Right renal cortex interstitium (tissue), 3 donors: ENCODE results near the gene FAM219A. TPM values are rescaled to one million over a fixed set of nuclear protein-coding genes. Genes with fewer than 3 reads are reported as not detected.
"Not testable (repeated sequence)": the region's sequence is repeated elsewhere in the genome, so short reads cannot be mapped to it uniquely, and the experiment has no call there.

ENCODE experiments used
- DNase-seq, 3 donors: peaks; one replicate each; pipeline ENCODE4 v3.0.0-alpha.2; 2013; ENCODE audit warnings: low read depth in 3 of 3, low spot score in 2 of 3
- polyA plus RNA-seq, 3 donors: library from polyadenylated mRNA; unstranded; fragments of 120-200 nt; gene quantifications; one replicate each; pipeline ENCODE4 v1.2.1, GENCODE V29; 2013; ENCODE audit not compliant: insufficient read length in 3 of 3

FAM219A gene
- polyA plus RNA-seq, 3 donors, result 12.1 to 12.7 (median 12.2) TPM

GRCh38 chr9:34485822-34486221 is 27.5 kb upstream of the FAM219A start:
- no peak for DNase-seq

GRCh38 chr9:34484678-34485077 is 26.3 kb upstream of the FAM219A start:
- no peak for DNase-seq

GRCh38 chr9:34482746-34483145 is 24.4 kb upstream of the FAM219A start:
- not testable (repeated sequence) for DNase-seq

DNA sequence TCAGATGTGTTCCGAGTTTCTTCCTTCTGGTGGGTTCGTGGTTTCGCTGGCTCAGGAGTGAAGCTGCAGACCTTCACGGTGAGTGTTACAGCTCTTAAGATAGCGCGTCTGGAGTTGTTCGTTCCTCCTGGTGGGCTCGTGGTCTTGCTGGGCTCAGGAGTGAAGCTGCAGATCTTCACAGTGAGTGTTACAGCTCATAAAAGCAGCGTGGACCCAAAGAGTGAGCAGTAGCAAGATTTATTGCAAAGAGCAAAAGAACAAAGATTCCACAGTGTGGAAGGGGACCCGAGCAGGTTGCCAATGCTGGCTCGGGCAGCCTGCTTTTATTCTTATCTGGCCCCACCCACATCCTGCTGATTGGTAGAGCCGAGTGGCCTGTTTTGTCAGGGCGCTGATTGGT is 23.2 kb upstream of the FAM219A start:
- not testable (repeated sequence) for DNase-seq

DNA sequence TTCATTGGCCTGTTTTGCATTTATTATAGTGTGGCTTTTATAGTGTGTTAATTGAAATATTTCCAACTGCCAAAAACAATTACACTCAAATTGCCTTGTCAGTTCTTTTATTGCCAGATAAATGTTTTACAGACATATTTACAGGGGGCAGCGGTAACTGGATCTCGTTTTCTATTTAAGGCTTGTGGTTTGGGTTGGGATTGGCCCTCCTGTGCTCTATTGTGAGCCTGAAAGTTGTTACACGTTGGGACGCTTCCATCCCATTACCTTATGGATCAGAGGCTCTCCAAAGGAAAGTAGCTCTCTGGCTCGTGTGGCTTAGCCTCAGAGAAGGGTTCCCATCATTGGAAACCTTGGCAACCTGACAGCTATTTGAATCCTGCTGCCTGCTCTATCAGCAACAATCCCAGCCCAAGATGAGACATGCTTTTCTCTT is 21.1 kb upstream of the FAM219A start:
- DNase-seq, result no peak

DNA sequence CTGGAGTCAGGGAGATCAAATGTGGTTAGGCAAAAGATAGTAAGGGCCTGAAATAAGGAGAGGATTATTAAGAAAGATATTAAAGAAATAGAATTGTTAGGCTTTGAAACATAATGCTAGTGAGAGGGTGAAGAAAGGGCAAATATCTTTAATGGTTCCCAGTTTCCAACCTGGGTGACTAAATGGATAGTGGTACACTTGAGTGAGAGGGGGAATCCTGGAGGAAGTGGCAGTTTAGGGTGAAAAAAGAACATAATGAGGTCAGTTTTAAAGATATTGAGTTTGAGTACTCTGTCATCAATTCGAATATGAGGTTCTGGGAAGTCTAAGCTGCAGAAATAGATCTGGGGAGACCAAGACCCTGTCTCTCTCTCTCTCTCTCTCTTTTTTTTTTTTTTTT is 19.2 kb upstream of the FAM219A start:
- DNase-seq, result no peak

DNA sequence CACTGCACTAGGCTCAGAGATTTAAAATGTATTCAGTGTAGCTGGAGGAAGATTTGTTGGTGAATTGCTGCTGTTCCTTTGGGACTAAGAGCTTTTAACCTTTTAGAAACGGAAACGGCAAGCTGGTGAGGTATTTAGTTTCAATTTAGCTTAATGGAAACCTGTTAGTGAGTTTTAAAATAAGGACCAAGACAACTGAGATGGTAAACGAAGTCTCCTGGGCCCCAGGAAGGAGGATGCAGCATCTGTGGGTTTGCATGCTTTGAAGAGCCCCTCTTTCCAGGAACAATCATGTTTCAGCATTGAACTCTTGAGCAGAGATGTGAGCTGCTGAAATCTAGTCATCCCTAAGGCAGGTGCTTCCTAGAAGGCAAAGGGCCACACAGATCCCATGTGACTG is 16.7 kb upstream of the FAM219A start:
- DNase-seq, result no peak

DNA sequence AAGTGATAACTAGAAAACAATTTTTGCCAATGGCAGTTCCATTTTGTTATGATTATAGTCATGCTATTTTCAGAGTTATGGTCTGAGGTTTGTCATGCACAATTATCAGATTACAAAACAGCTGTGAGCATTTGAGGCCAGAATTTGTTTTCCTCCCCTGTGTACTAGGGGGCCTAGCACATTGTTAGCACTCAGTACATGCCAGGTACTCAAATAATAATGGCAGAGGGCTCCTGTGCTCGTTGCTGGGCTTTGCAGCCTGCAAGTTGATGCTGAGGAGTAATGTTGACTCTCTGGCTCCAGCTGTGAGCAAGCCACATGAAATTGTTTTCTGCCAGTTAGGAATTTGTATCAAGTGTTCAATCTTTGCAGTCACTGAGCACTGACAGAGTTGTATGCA is 7.1 kb upstream of the FAM219A start:
- no peak for DNase-seq

DNA sequence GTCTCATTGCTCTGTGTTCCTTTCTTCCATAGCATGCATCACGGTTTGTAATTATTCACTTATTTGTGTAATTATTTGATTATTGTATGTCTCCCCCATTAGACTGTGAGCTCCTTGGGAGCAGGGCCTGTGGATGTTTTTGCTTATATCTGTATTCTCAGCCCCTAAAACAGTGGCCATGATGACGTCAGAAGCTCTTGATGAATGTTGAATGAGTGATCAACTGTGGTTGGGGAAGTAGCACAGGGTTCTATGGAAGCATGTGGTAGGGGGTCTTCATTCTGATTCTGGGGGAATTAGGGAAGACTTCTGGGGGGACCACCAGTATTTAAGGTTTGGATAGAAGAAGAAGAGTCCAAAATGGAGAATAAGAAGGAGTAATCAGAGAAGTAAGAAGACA is 6.2 kb upstream of the FAM219A start:
- no peak for DNase-seq

GRCh38 chr9:34463901-34464232 is 5.5 kb upstream of the FAM219A start:
- DNase-seq, result no peak

- no peak for DNase-seq
Measured at GRCh38 chr9:34463098-34463900, 4.9 kb upstream of the FAM219A start.

DNA sequence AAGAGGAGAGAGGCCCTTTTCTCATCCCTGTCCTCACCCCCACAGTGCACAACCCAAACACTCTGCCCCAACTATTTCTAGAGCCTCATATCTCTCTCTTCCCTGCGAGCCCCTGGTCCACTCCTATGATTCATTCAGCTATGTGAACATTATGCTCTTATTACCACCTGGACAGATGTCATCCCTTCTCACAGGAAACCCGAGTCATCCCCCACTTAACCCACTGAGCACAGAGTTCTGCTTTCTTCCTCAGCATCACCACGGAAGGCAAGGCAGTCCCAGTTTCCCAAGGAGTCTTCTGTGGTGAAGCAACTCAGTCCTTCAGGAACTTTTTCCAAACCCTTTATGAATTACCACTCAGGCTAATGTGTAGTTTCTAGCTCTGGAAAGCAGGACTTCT is 1.6 kb upstream of the FAM219A start:
- no peak for DNase-seq

DNA sequence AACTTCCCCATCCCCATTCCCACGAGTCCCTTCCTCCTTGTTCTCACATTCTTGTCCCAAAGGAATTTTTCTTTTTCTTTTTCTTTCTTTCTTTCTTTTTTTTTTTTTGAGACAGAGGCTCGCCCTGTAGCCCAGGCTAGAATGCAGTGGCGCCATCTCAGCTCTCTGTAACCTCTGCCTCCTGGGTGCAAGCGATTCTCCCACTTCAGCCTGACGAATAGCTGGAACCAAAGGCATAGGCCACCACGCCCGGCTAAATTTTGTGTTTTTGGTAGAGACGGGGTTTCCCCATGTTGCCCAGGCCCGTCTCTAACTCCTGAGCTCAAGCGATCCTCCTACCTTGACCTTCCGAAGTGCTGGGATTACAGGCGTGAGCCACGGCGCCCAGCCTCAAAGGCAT is 986 bp upstream of the FAM219A start:
- DNase-seq, result no peak

- DNase-seq, result no peak
Measured at GRCh38 chr9:34458959-34459340, 580 bp upstream of the FAM219A start.

DNA sequence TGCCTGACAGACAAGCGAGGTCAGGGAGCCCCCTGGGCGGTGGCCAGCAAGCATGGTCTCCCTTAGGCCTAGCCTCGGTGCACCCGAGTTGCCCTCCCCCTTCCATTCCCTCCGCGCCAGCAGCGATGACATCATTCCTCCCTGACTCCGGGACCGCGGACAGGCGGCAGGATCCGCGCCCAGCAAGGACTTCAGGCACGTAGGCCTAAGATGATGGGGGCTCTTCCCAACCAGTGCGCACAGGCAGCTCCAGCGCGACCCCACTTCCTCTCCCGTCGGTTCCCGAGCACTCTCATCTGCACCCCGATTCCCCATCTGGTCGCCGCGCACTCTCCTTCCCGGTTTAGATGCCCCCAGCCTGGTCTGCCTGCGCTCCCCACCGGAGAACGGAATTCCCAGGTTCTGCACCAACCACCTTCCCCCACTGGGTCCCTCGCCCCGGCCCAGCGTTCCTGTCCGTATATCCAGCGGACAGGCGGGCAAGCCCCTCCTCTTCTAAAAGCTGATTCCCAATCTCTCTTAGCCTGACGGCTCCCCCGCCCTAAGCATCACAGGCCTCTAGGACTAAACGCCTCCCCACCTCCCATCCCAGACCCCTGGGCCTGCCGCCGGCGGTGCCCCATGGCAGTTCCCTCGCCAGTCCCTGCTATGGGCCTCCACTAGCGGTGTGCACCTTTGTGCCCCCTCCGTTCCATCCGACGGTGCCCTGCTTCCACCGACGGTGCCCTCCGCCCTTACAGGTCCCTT is 931 bp downstream of the FAM219A start:
- DNase-seq, result no peak

DNA sequence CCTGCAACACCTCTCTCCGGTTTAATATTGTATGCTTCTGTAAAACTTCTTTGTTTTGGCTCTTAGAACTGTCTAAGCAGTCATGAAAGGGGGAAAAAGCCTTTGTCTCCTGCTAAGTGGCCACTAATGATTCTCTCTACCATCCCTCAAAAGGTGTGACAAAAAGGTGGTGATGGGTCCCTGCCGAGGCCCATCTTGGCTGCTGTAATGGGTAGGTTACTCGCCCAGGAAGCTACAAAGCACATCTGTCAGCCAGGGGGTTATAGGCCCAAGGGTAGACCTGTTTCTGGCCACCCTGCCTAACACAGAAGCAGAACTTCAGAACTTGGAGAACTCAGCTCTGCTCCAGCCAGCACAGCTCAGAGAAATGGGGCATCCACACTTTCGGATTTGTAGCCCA is 1.6 kb downstream of the FAM219A start:
- DNase-seq, result no peak

GRCh38 chr9:34456151-34456550 is 2.2 kb downstream of the FAM219A start:
- no peak for DNase-seq

DNA sequence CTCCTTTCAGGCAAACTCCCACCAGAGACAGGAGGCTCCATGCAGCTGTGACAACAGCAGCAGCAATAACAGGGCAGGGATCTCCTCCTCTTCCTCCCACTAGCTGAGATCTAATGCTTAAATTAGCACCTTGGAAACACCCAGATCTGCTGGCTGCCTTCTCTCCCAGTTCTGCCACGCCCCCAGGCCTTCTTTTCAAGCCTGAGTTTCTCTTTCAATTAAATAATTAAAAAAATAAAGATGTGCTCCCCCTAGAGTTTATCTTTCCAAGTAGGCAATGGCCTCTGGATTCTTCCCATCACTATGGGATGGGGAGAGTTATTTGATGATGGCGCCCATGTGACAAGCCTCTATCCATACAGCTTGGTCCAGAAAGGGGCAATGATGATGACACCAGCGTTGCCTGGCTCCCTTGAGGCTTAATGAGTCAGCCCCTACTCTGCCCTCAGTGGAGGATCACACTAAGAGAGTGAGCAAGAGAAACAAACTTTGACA is 3.8 kb downstream of the FAM219A start:
- no peak for DNase-seq

GRCh38 chr9:34452568-34452967 is 5.8 kb downstream of the FAM219A start:
- no peak for DNase-seq

DNA sequence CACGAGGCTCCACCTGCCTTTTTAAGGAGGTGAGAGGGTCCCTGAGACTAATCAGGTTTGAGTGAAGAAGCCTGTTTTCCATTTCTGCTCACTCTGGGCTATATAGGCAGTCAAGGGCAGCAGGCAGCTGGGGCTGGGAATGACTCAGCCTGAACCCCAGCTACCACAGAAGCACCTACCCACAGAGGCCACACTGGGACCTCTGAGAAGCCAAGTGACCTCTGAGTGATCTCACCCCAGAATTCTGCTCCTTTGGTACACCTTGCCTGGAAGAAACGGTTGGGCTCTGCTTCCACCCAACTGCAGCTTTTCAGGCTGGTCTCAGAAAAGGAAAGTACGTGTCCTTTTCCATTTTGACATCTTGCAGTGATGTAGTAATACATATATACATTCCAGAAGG is 6.8 kb downstream of the FAM219A start:
- no peak for DNase-seq

GRCh38 chr9:34451135-34451534 is 7.2 kb downstream of the FAM219A start:
- DNase-seq, result no peak

DNA sequence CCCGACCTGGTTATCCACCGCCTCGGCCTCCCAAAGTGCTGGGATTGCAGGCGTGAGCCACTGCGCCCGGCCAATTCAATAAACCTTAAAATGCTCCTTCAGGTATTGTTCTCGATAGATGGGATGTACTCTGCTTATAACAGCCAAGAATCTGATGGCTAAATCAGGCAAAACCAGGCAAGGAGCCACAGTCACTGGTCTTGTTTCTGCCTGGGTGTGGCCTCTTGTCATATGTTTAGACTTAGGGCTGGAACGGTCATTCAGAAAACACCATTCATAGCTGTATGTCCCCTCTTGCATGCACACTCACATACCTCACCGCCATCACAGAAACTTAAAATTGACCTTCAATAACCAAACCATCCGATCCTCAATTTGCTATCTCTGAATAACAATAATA is 7.7 kb downstream of the FAM219A start:
- DNase-seq, result no peak
